MCF 10A (cell line): ENCODE measurements around the gene TCEAL9. TPM values are rescaled to one million over a fixed set of nuclear protein-coding genes. Genes with fewer than 3 reads are reported as not detected.
"Not testable (repeated sequence)": the region's sequence is repeated elsewhere in the genome, so short reads cannot be mapped to it uniquely, and the experiment has no call there.

Experiments
- BruUV-seq: library from RNA; stranded (reverse); fragments of 400-500 nt; replicated peaks from 2 replicates; lab custom pipeline; 2021; lab: Mats Ljungman, UMichigan
- CTCF ChIA-PET: fragments of 300-600 bp; sonication (Branson Sonifier 250); formaldehyde crosslinking; extraction: SDS; loops from one replicate; lab custom pipeline; 2021; ENCODE audit warnings: antibody characterized with exemption, inconsistent platforms; lab: Yijun Ruan, JAX
- POLR2A ChIA-PET: fragments of 300-600, 350-650 bp; sonication (Branson Sonifier 250); formaldehyde crosslinking; extraction: SDS; loops from one replicate; lab custom pipeline; 2020; ENCODE audit warnings: antibody characterized with exemption, inconsistent platforms; lab: Yijun Ruan, JAX
- DNase-seq: peaks from one replicate; pipeline ENCODE4 v3.0.0-alpha.2; 2018; ENCODE audit not compliant: unreplicated experiment
- H3K27ac Mint-ChIP-seq: one replicate; pipeline ENCODE4 v1.8.0; 2022; ENCODE audit warnings: mild to moderate bottlenecking, low read depth, mixed read lengths; ENCODE audit not compliant: unreplicated experiment
- H3K27me3 Mint-ChIP-seq: one replicate; pipeline ENCODE4 v1.8.0; 2022; ENCODE audit warnings: mixed read lengths; ENCODE audit not compliant: insufficient read depth, unreplicated experiment
- H3K36me3 Mint-ChIP-seq: one replicate; pipeline ENCODE4 v1.8.0; 2022; ENCODE audit warnings: mild to moderate bottlenecking, moderate library complexity, mixed read lengths; ENCODE audit not compliant: insufficient read depth, unreplicated experiment
- H3K4me1 Mint-ChIP-seq: one replicate; pipeline ENCODE4 v1.8.0; 2022; ENCODE audit warnings: mixed read lengths; ENCODE audit not compliant: insufficient read depth, unreplicated experiment
- H3K4me3 Mint-ChIP-seq: one replicate; pipeline ENCODE4 v1.8.0; 2022; ENCODE audit warnings: mild to moderate bottlenecking, moderate library complexity, mixed read lengths; ENCODE audit not compliant: unreplicated experiment
- H3K9me3 Mint-ChIP-seq: one replicate; pipeline ENCODE4 v1.8.0; 2022; ENCODE audit warnings: mixed read lengths; ENCODE audit not compliant: unreplicated experiment
- CTCF ChIP-seq: fragments of 200-600 bp; IDR thresholded peaks from one replicate; pipeline ENCODE4 v1.8.0; 2022; ENCODE audit warnings: antibody characterized with exemption, mild to moderate bottlenecking; ENCODE audit not compliant: unreplicated experiment
- intact Hi-C: fragments of 100-400 bp; cut with micrococcal nuclease; formaldehyde crosslinking; loops from 2 replicates; pipeline ENCODE4 v1.14.1; 2022
- total RNA-seq: library from RNA; stranded (reverse); gene quantifications from 2 replicates; pipeline ENCODE4 v1.2.3, GENCODE V29; 2022

The TCEAL9 gene
- total RNA-seq, 1 experiment from 2014 or later = 40.3 TPM

GRCh38 chrX:103357871-103358270, 1.6 kb downstream of the TCEAL9 start:
- Mint-ChIP-seq H3K27me3 (peaks cover 52% of the 10 kb centered on the region), H3K27ac (peak overlapping the region; percentile 89), H3K36me3 (peaks cover 25% of the 10 kb centered on the region), H3K9me3 (no peaks in the 10 kb centered on the region), H3K4me3 (peak overlapping the region; percentile 93), H3K4me1 (peaks cover 9% of the 10 kb centered on the region)
- TSS peak; percentile 72 for BruUV-seq
- no peak for TF ChIP-seq CTCF
- intact Hi-C loops = no loop called here
- ChIA-PET CTCF (interaction anchor here (0.8 to 2.2 kb wide), 2 partner anchors 19 to 106 kb away, joined by 5 to 8 read pairs; no protein-coding TSS in a partner anchor), POLR2A (interaction anchor here (1.0 to 3.2 kb wide), 7 partner anchors 10 to 106 kb away, joined by 3 to 51 read pairs (median 17); partner anchors contain the start of gene BEX3)
- no peak for DNase-seq

GRCh38 chrX:103359605-103360004, 3.3 kb downstream of the TCEAL9 start:
- BruUV-seq, H3K9me3 Mint-ChIP-seq, H3K4me3 Mint-ChIP-seq, intact Hi-C loops, CTCF ChIA-PET, DNase-seq: not testable (repeated sequence)
- POLR2A ChIA-PET = interaction anchor here (0.6 to 0.7 kb wide), 2 partner anchors 104 to 701 kb away, joined by 3 read pairs; partner anchors contain the start of gene TCEAL8
- peaks cover 25% of the 10 kb centered on the region for H3K36me3 Mint-ChIP-seq
- peaks cover 12% of the 10 kb centered on the region for H3K4me1 Mint-ChIP-seq
- peak overlapping the region; percentile 64 for H3K27ac Mint-ChIP-seq
- H3K27me3 Mint-ChIP-seq = peaks cover 52% of the 10 kb centered on the region

- H3K9me3 Mint-ChIP-seq = no peaks in the 10 kb centered on the region
- intact Hi-C loops = no loop called here
- H3K36me3 Mint-ChIP-seq = peaks cover 25% of the 10 kb centered on the region
- no peak overlapping the region for H3K4me3 Mint-ChIP-seq
- CTCF ChIA-PET = no interaction called here
- no TSS peak for BruUV-seq
- DNase-seq = no peak
- H3K27ac Mint-ChIP-seq = no peak overlapping the region
- H3K4me1 Mint-ChIP-seq = peaks cover 12% of the 10 kb centered on the region
- peaks cover 56% of the 10 kb centered on the region for H3K27me3 Mint-ChIP-seq
- POLR2A ChIA-PET = interaction anchor here (0.6 to 0.7 kb wide), 2 partner anchors 105 to 702 kb away, joined by 3 read pairs; partner anchors contain the start of gene TCEAL8
- no peak for TF ChIP-seq CTCF
These were observed 3.8 kb downstream of the TCEAL9 start for GRCh38 chrX:103360092-103360491.

GRCh38 chrX:103360916-103361315, 4.6 kb downstream of the TCEAL9 start:
- Mint-ChIP-seq H3K4me3 (no peak overlapping the region), H3K27me3 (peaks cover 57% of the 10 kb centered on the region), H3K9me3 (no peaks in the 10 kb centered on the region), H3K27ac (no peak overlapping the region), H3K4me1 (peaks cover 12% of the 10 kb centered on the region), H3K36me3 (peaks cover 25% of the 10 kb centered on the region)
- no TSS peak for BruUV-seq
- CTCF ChIA-PET = no interaction called here
- POLR2A ChIA-PET = no interaction called here
- TF ChIP-seq CTCF = no peak
- intact Hi-C loops = no loop called here
- no peak for DNase-seq
